ENCODE data around the gene ARHGEF5.

ARHGEF5 gene

GRCh38 chr7:144391823-144392255 lies 36.6 kb downstream of the ARHGEF5 start:
- Histone ChIP-seq H3K27me3 (ENCODE audit: insufficient read depth, low read length, poor library complexity) (peaks cover 6% of the 10 kb centered on the region), H3K4me2 (ENCODE audit: insufficient read depth, low read length) (peak overlapping the region; percentile 33; the same call in 1 of the 2 replicates), H3K9ac (ENCODE audit: low read depth, low read length) (no peak overlapping the region), H3K4me3 (ENCODE audit: low read depth in 1 of 2, low read length in 2 of 2) (no peak overlapping the region), H3K4me1 (ENCODE audit: insufficient read depth, low read length) (peaks cover 5% of the 10 kb centered on the region; the same call in 1 of the 2 replicates), H3K9me3 (ENCODE audit: insufficient read depth, low read length, severe bottlenecking) (no peaks in the 10 kb centered on the region), H4K20me1 (ENCODE audit: insufficient read depth, low read length) (no peaks in the 10 kb centered on the region), H2AFZ (ENCODE audit: low read depth, low read length) (peak overlapping the region; percentile 50), H3K79me2 (ENCODE audit: insufficient read depth, low read length) (no peaks in the 10 kb centered on the region), H3K27ac (ENCODE audit: low read length) (no peak overlapping the region), H3K36me3 (ENCODE audit: insufficient read depth, low read length) (no peaks in the 10 kb centered on the region)
- ATAC-seq (ENCODE audit: insufficient read depth, low read depth) (peak; percentile 83), DNase-seq (peak; percentile 6)
- TF ChIP-seq, protein P1, sequence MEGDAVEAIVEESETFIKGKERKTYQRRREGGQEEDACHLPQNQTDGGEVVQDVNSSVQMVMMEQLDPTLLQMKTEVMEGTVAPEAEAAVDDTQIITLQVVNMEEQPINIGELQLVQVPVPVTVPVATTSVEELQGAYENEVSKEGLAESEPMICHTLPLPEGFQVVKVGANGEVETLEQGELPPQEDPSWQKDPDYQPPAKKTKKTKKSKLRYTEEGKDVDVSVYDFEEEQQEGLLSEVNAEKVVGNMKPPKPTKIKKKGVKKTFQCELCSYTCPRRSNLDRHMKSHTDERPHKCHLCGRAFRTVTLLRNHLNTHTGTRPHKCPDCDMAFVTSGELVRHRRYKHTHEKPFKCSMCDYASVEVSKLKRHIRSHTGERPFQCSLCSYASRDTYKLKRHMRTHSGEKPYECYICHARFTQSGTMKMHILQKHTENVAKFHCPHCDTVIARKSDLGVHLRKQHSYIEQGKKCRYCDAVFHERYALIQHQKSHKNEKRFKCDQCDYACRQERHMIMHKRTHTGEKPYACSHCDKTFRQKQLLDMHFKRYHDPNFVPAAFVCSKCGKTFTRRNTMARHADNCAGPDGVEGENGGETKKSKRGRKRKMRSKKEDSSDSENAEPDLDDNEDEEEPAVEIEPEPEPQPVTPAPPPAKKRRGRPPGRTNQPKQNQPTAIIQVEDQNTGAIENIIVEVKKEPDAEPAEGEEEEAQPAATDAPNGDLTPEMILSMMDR (IDR thresholded peaks at IDR 0.05; ENCODE audit: borderline replicate concordance, extremely low read depth, low read length, poor library complexity, severe bottlenecking) = peak; percentile 71
- TF ChIP-seq EZH2 (IDR thresholded peaks at IDR 0.05; ENCODE audit: borderline replicate concordance, low read depth, low read length, severe bottlenecking) = no peak

GRCh38 chr7:144397086-144397485 lies 41.9 kb downstream of the ARHGEF5 start:
- Histone ChIP-seq H2AFZ (ENCODE audit: low read depth, low read length) (no peak overlapping the region), H3K4me2 (ENCODE audit: insufficient read depth, low read length) (no peak overlapping the region), H3K27ac (ENCODE audit: low read length) (no peak overlapping the region), H3K36me3 (ENCODE audit: insufficient read depth, low read length) (no peaks in the 10 kb centered on the region), H3K4me1 (ENCODE audit: insufficient read depth, low read length) (no peaks in the 10 kb centered on the region), H3K4me3 (ENCODE audit: low read depth in 1 of 2, low read length in 2 of 2) (no peak overlapping the region), H3K9me3 (ENCODE audit: insufficient read depth, low read length, severe bottlenecking) (no peaks in the 10 kb centered on the region), H3K9ac (ENCODE audit: low read depth, low read length) (no peak overlapping the region), H3K27me3 (ENCODE audit: insufficient read depth, low read length, poor library complexity) (peaks cover 6% of the 10 kb centered on the region), H4K20me1 (ENCODE audit: insufficient read depth, low read length) (no peaks in the 10 kb centered on the region), H3K79me2 (ENCODE audit: insufficient read depth, low read length) (no peaks in the 10 kb centered on the region)
- no peak for DNase-seq
- no peak for ATAC-seq (ENCODE audit: insufficient read depth, low read depth)
- TF ChIP-seq, protein P1 (IDR thresholded peaks at IDR 0.05; ENCODE audit: borderline replicate concordance, extremely low read depth, low read length, poor library complexity, severe bottlenecking) = no peak
- no peak for TF ChIP-seq EZH2 (IDR thresholded peaks at IDR 0.05; ENCODE audit: borderline replicate concordance, low read depth, low read length, severe bottlenecking)

DNA sequence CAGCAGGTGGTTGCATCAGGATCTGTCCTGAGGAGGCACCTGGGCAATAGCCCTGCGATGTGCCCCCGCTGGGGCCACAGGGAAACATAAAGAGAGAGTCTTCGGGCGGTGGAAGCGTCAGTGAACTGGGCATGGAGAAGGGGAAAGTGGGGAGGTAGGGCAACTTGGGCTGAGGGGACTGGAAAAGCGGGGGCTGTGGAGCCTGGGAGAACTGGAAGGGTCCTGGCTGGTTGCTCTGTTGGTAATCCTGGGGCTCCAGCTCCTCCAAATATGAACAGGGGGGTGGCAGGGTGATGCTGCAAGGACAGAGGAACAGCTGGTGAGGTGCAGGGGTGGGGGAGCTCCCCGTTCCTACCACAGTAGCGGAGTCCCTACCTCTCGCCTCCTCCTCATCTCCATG lies 43.1 kb downstream of the ARHGEF5 start:
- ATAC-seq (ENCODE audit: insufficient read depth, low read depth) = no peak
- H3K36me3 ChIP-seq (ENCODE audit: insufficient read depth, low read length) = no peaks in the 10 kb centered on the region
- H2AFZ ChIP-seq (ENCODE audit: low read depth, low read length) = no peak overlapping the region
- H3K27ac ChIP-seq (ENCODE audit: low read length) = no peak overlapping the region
- no peaks in the 10 kb centered on the region for H4K20me1 ChIP-seq (ENCODE audit: insufficient read depth, low read length)
- no peak for DNase-seq
- no peaks in the 10 kb centered on the region for H3K4me1 ChIP-seq (ENCODE audit: insufficient read depth, low read length)
- TF ChIP-seq, protein P1 (IDR thresholded peaks at IDR 0.05; ENCODE audit: borderline replicate concordance, extremely low read depth, low read length, poor library complexity, severe bottlenecking) = no peak
- TF ChIP-seq EZH2 (IDR thresholded peaks at IDR 0.05; ENCODE audit: borderline replicate concordance, low read depth, low read length, severe bottlenecking) = no peak
- no peak overlapping the region for H3K4me3 ChIP-seq (ENCODE audit: low read depth in 1 of 2, low read length in 2 of 2)
- H3K79me2 ChIP-seq (ENCODE audit: insufficient read depth, low read length) = no peaks in the 10 kb centered on the region
- no peak overlapping the region for H3K4me2 ChIP-seq (ENCODE audit: insufficient read depth, low read length)
- H3K9ac ChIP-seq (ENCODE audit: low read depth, low read length) = no peak overlapping the region
- no peaks in the 10 kb centered on the region for H3K9me3 ChIP-seq (ENCODE audit: insufficient read depth, low read length, severe bottlenecking)
- peaks cover 6% of the 10 kb centered on the region for H3K27me3 ChIP-seq (ENCODE audit: insufficient read depth, low read length, poor library complexity)

- no peak overlapping the region for H3K27ac ChIP-seq (ENCODE audit: low read length)
- H3K36me3 ChIP-seq (ENCODE audit: insufficient read depth, low read length) = no peaks in the 10 kb centered on the region
- H3K4me3 ChIP-seq (ENCODE audit: low read depth in 1 of 2, low read length in 2 of 2) = no peak overlapping the region
- TF ChIP-seq, protein P1 (IDR thresholded peaks at IDR 0.05; ENCODE audit: borderline replicate concordance, extremely low read depth, low read length, poor library complexity, severe bottlenecking) = no peak
- no peak for TF ChIP-seq EZH2 (IDR thresholded peaks at IDR 0.05; ENCODE audit: borderline replicate concordance, low read depth, low read length, severe bottlenecking)
- ATAC-seq (ENCODE audit: insufficient read depth, low read depth) (no peak), DNase-seq (no peak)
- no peaks in the 10 kb centered on the region for H3K9me3 ChIP-seq (ENCODE audit: insufficient read depth, low read length, severe bottlenecking)
- peaks cover 3% of the 10 kb centered on the region for H3K27me3 ChIP-seq (ENCODE audit: insufficient read depth, low read length, poor library complexity)
- H2AFZ ChIP-seq (ENCODE audit: low read depth, low read length) = no peak overlapping the region
- H3K79me2 ChIP-seq (ENCODE audit: insufficient read depth, low read length) = no peaks in the 10 kb centered on the region
- no peaks in the 10 kb centered on the region for H4K20me1 ChIP-seq (ENCODE audit: insufficient read depth, low read length)
- H3K4me1 ChIP-seq (ENCODE audit: insufficient read depth, low read length) = no peaks in the 10 kb centered on the region
- H3K9ac ChIP-seq (ENCODE audit: low read depth, low read length) = no peak overlapping the region
- no peak overlapping the region for H3K4me2 ChIP-seq (ENCODE audit: insufficient read depth, low read length)
Observed at GRCh38 chr7:144398911-144399310, 43.7 kb downstream of the ARHGEF5 start.
